AG04450 (cell line): Measurements from ENCODE around the gene UBE2H. TPM values are rescaled to one million over a fixed set of nuclear protein-coding genes. Genes with fewer than 3 reads are reported as not detected.
"Not testable (repeated sequence)": the region's sequence is repeated elsewhere in the genome, so short reads cannot be mapped to it uniquely, and the experiment has no call there.

ENCODE experiments used
- CTCF ChIA-PET: fragments of 300-600, 350-600 bp; formaldehyde crosslinking; extraction: SDS; loops from one replicate; lab custom pipeline; 2022; ENCODE audit warnings: antibody characterized with exemption, inconsistent platforms; lab: Charles Lee
- POLR2A ChIA-PET: fragments of 350-600 bp; formaldehyde crosslinking; extraction: SDS; loops from one replicate; lab custom pipeline; 2021; ENCODE audit warnings: antibody characterized with exemption, inconsistent platforms; lab: Yijun Ruan, JAX
- DNase-seq: peaks from one replicate; pipeline ENCODE4 v3.0.0-alpha.2; 2011; ENCODE audit warnings: low read depth, low spot score
- H3K27ac ChIP-seq: one replicate; pipeline ENCODE4 v1.5.1; 2012; ENCODE audit warnings: low read depth, low read length, control low read depth
- H3K27me3 ChIP-seq: one replicate; pipeline ENCODE4 v1.6.0; 2012; ENCODE audit warnings: low read length; ENCODE audit not compliant: control insufficient read depth, insufficient read depth
- H3K4me3 ChIP-seq: 2 replicates; pipeline ENCODE4 v1.5.1; 2011; ENCODE audit warnings: mild to moderate bottlenecking, low read depth, low read length, control low read depth
- H3K9me3 ChIP-seq: 2 replicates; pipeline ENCODE4 v1.5.1; 2012; ENCODE audit warnings: low read length; ENCODE audit not compliant: control insufficient read depth, insufficient read depth
- polyA plus RNA-seq: library from polyadenylated mRNA; depleted of rRNA; stranded (reverse); fragments of >200 nt; gene quantifications from 2 replicates; pipeline ENCODE4 v1.2.3, GENCODE V29; 2011
- TF ChIP-seq, protein P1 (sequence below): IDR thresholded peaks from 2 replicates; pipeline ENCODE4 v1.5.1; 2011; ENCODE audit warnings: low read depth, low read length, control low read depth, inconsistent platforms

Gene UBE2H
- polyA plus RNA-seq, 1 experiment: 180 TPM

DNA sequence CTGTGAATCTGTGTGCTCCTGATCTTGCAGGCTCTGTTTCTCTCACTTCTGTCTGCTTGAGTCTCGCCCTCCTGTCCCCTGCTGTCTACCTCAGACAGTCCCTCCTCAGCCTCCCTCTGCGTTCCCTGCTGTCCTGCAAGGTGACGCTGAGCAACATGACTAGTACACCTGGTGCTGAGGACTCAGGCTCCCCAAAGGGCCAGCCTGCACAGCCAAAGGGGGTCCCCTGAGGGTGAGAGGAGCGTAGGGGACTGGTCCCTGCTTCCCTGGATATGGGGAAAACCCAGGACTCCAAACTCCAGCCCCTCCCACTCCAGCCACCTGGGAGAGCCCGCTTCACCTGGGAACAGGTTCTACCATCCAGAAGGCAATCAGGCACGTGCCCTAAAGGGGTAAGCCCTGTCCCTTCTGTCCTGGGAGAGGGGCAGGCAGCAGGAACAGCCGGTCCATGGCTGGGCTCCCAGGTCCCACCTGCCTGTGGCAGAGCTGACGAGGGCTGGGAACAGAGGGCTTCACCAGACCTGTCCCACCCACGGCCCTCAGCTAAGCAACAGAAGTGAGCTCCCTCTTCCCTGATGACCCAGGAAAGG is 156.5 kb downstream of the UBE2H start:
- DNase-seq: no peak
- CTCF ChIA-PET: no interaction called here
- Histone ChIP-seq H3K27me3 (peaks cover 13% of the 10 kb centered on the region), H3K27ac (no peak overlapping the region), H3K9me3 (no peaks in the 10 kb centered on the region), H3K4me3 (no peak overlapping the region)
- POLR2A ChIA-PET: no interaction called here
- TF ChIP-seq, protein P1, sequence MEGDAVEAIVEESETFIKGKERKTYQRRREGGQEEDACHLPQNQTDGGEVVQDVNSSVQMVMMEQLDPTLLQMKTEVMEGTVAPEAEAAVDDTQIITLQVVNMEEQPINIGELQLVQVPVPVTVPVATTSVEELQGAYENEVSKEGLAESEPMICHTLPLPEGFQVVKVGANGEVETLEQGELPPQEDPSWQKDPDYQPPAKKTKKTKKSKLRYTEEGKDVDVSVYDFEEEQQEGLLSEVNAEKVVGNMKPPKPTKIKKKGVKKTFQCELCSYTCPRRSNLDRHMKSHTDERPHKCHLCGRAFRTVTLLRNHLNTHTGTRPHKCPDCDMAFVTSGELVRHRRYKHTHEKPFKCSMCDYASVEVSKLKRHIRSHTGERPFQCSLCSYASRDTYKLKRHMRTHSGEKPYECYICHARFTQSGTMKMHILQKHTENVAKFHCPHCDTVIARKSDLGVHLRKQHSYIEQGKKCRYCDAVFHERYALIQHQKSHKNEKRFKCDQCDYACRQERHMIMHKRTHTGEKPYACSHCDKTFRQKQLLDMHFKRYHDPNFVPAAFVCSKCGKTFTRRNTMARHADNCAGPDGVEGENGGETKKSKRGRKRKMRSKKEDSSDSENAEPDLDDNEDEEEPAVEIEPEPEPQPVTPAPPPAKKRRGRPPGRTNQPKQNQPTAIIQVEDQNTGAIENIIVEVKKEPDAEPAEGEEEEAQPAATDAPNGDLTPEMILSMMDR: no peak

DNA sequence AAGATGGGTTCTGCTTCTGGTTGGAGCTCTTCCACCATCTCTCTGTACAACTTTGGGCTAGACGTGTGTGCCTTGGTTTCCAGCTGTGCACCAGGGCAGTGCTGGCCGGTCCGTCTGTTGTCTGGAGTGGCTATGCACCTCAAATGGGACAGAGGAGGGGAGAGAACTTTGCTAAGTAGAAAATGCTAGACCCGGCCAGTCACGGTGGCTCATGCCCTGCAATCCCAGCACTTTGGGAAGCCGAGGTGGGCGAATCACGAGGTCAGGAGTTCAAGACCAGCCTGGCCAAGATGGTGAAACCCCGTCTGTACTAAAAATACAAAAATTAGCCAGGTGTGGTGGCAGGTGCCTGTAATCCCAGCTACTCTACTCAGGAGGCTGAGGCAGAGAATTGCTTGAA is 158.3 kb downstream of the UBE2H start:
- CTCF ChIA-PET, DNase-seq, H3K9me3 ChIP-seq, H3K4me3 ChIP-seq, H3K27ac ChIP-seq, H3K27me3 ChIP-seq: not testable (repeated sequence)
- POLR2A ChIA-PET: interaction anchor here (0.5 to 0.6 kb wide), 2 partner anchors 10 to 1276 kb away, joined by 5 to 6 read pairs; no protein-coding TSS in a partner anchor

DNA sequence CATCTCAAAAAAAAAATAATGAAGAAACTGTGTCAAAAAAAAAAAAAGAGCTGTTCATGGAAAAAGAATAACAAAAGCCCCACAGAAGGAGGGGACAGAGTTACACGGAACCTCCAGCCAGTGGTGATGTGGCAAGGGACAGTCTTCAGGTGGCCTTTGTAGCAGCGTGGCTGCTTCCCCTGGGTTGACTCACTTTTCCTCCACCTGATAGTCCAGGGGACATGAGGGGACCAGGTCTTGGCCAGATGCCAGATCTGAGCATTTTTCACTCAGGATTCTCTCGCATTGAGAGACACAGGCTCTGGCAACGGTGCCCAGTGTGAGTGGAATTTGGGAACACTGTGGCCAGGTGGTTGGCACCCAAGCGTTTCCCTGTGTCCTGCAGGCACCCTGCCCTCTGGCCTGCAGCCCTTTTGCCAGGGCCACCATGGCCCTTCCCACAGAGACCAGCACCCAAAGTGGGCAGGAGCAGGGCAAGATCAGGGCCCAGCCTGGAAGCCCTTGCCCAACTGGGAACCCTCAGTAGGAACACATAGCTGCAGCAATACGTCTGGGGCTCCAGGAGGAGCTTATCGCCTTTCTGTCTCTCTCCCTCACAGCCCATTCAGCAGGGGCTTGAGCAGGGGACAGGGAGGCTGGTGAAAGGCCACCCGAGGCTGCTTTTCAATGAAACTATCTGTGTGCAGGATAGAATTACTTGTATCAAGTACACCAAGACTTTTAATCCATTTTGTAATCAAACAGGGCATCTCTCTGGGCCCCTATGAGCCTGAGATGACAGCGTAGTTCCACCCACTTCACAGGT is 159.1 kb downstream of the UBE2H start:
- CTCF ChIA-PET: no interaction called here
- no peak overlapping the region for H3K4me3 ChIP-seq
- TF ChIP-seq, protein P1: no peak
- no peak for DNase-seq
- H3K27ac ChIP-seq: no peak overlapping the region
- no peaks in the 10 kb centered on the region for H3K9me3 ChIP-seq
- POLR2A ChIA-PET: interaction anchor here (0.5 to 0.6 kb wide), 2 partner anchors 10 to 1276 kb away, joined by 5 to 6 read pairs; no protein-coding TSS in a partner anchor
- peaks cover 5% of the 10 kb centered on the region for H3K27me3 ChIP-seq

DNA sequence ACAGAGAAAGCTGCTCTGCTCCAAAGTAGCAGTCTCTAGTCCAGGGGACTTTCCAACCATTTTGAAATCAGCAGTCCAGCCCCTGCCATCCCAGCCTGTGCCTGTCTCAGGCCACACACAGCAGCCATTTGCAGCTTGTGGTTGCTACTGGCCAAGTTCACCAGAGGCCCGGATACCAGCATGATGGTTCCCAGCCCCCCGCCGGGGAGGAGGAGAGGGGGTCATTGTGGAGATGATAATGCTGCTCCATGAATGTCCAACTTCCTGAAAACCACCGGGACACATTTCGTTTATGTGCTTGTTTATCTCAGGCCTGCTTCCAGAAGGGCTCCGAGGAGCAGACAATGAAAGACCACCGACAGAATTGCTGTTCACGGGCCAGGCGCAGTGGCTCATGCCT is 160.0 kb downstream of the UBE2H start:
- POLR2A ChIA-PET: no interaction called here
- no peak overlapping the region for H3K27ac ChIP-seq
- H3K9me3 ChIP-seq: no peaks in the 10 kb centered on the region
- DNase-seq: no peak
- CTCF ChIA-PET: no interaction called here
- TF ChIP-seq, protein P1: no peak
- H3K27me3 ChIP-seq: peaks cover 5% of the 10 kb centered on the region
- no peak overlapping the region for H3K4me3 ChIP-seq

DNA sequence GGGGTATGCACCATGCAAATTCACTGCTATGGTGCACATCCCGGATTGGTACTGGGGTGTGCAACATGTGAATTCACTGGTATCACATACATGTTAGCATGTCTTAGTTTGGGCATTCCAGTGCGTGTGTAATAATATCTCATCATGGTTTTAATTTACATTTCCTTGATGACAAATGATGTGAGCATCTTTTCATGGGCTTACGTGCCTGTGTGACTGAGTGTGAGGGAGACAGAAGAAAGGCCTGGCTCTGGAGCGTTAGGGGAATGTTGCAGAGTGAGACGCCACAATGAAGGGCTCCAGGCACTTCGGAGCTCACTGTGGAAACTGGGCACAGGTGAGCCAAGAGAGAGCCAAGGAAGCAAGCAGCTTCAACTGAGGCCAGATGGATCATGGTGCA is 162.6 kb downstream of the UBE2H start:
- CTCF ChIA-PET: no interaction called here
- Histone ChIP-seq H3K27ac (no peak overlapping the region), H3K9me3 (no peaks in the 10 kb centered on the region), H3K27me3 (peaks cover 24% of the 10 kb centered on the region), H3K4me3 (no peak overlapping the region)
- POLR2A ChIA-PET: no interaction called here
- DNase-seq: no peak
- TF ChIP-seq, protein P1: no peak
